Right kidney (tissue), 9 donors: Measurements from ENCODE around the gene CLDN12.
A peak's percentile ranks its signal among the peaks of the same experiment; 100 is the strongest.

ENCODE experiments used
- DNase-seq: peaks from one replicate; pipeline ENCODE4 v3.0.0-alpha.2; 2016
- long read RNA-seq, 8 donors: transcript quantifications; one replicate each; lab custom pipeline, GENCODE V29; 2026

CLDN12 gene
- long read RNA-seq, donor 1, transcript CLDN12-201 (3 exons, 3,565 nt) = major isoform, 13 of 27 reads
- long read RNA-seq, donor 1, partial matches to known transcripts = 12 of 27 reads
- long read RNA-seq, donor 1, other reads (novel, unspliced or antisense) = 0 of 27 reads
- long read RNA-seq, donor 2, transcript CLDN12-201 (3 exons, 3,565 nt) = major isoform, 5 of 7 reads
- long read RNA-seq, donor 2, partial matches to known transcripts = 0 of 7 reads
- long read RNA-seq, donor 2, other reads (novel, unspliced or antisense) = 0 of 7 reads
- long read RNA-seq, donor 3, transcript CLDN12-201 (3 exons, 3,565 nt) = major isoform, 8 of 10 reads
- long read RNA-seq, donor 3, partial matches to known transcripts = 0 of 10 reads
- long read RNA-seq, donor 3, other reads (novel, unspliced or antisense) = 0 of 10 reads
- long read RNA-seq, donor 4, transcript CLDN12-201 (3 exons, 3,565 nt) = major isoform, 17 of 23 reads
- long read RNA-seq, donor 4, partial matches to known transcripts = 0 of 23 reads
- long read RNA-seq, donor 4, other reads (novel, unspliced or antisense) = 0 of 23 reads
- long read RNA-seq, donor 5, transcript CLDN12-201 (3 exons, 3,565 nt) = major isoform, 9 of 16 reads
- long read RNA-seq, donor 5, partial matches to known transcripts = 6 of 16 reads
- long read RNA-seq, donor 5, other reads (novel, unspliced or antisense) = 0 of 16 reads
- long read RNA-seq, donor 6, transcript CLDN12-201 (3 exons, 3,565 nt) = major isoform, 5 of 8 reads
- long read RNA-seq, donor 6, partial matches to known transcripts = 0 of 8 reads
- long read RNA-seq, donor 6, other reads (novel, unspliced or antisense) = 0 of 8 reads
- long read RNA-seq, donor 7, transcript CLDN12-201 (3 exons, 3,565 nt) = major isoform, 10 of 21 reads
- long read RNA-seq, donor 7, partial matches to known transcripts = 6 of 21 reads
- long read RNA-seq, donor 7, other reads (novel, unspliced or antisense) = 0 of 21 reads
- long read RNA-seq, donor 8, transcript CLDN12-201 (3 exons, 3,565 nt) = major isoform, 10 of 13 reads
- long read RNA-seq, donor 8, partial matches to known transcripts = 0 of 13 reads
- long read RNA-seq, donor 8, other reads (novel, unspliced or antisense) = 0 of 13 reads

- peak; percentile 78 for DNase-seq
These were observed at the start of gene CLDN12 for GRCh38 chr7:90403174-90404113. TSS of gene CLDN12 (plus strand) at chr7:90403461. CDS start at chr7:90412677, 9,216 bp downstream.

GRCh38 chr7:90383422-90383821 lies 19.8 kb upstream of the CLDN12 start:
- no peak for DNase-seq

GRCh38 chr7:90383861-90384260 lies 19.4 kb upstream of the CLDN12 start:
- DNase-seq = no peak

- no peak for DNase-seq
These were observed 18.8 kb upstream of the CLDN12 start for GRCh38 chr7:90384433-90384832.

- no peak for DNase-seq
These were observed 15.6 kb upstream of the CLDN12 start for GRCh38 chr7:90387470-90388240.

- DNase-seq = no peak
These were observed 12.3 kb upstream of the CLDN12 start for GRCh38 chr7:90390926-90391325.

- DNase-seq = no peak
These were observed 11.8 kb upstream of the CLDN12 start for GRCh38 chr7:90391488-90391887.

- no peak for DNase-seq
These were observed 6.8 kb upstream of the CLDN12 start for GRCh38 chr7:90396420-90396819.

- no peak for DNase-seq
These were observed 1.3 kb upstream of the CLDN12 start for GRCh38 chr7:90401989-90402388.

GRCh38 chr7:90402785-90403173 lies 482 bp upstream of the CLDN12 start:
- no peak for DNase-seq

GRCh38 chr7:90404777-90405176 lies 1.5 kb downstream of the CLDN12 start:
- DNase-seq = no peak

GRCh38 chr7:90407484-90407821 lies 4.2 kb downstream of the CLDN12 start:
- DNase-seq = no peak

- DNase-seq = no peak
These were observed 4.9 kb downstream of the CLDN12 start for GRCh38 chr7:90408142-90408541.

GRCh38 chr7:90409667-90410066 lies 6.4 kb downstream of the CLDN12 start:
- no peak for DNase-seq

- no peak for DNase-seq
These were observed 8.2 kb downstream of the CLDN12 start for GRCh38 chr7:90411510-90411909.

- no peak for DNase-seq
These were observed 9.4 kb downstream of the CLDN12 start for GRCh38 chr7:90412458-90413184.

- DNase-seq = no peak
These were observed 9.9 kb downstream of the CLDN12 start for GRCh38 chr7:90413185-90413528.

- DNase-seq = no peak
These were observed 18.4 kb downstream of the CLDN12 start for GRCh38 chr7:90421651-90422050.

GRCh38 chr7:90424720-90425119 lies 21.5 kb downstream of the CLDN12 start:
- DNase-seq = no peak

- no peak for DNase-seq
These were observed 22.1 kb downstream of the CLDN12 start for GRCh38 chr7:90425376-90425775.
